IPS DF 6.9 (cell line): ENCODE data around the gene NDUFA7.

Source experiments
- DNase-seq: peaks from one replicate; pipeline ENCODE4 v3.0.0-alpha.2; 2013; ENCODE audit warnings: low read depth, low spot score
- H3K27ac ChIP-seq: one replicate; pipeline ENCODE4 v1.5.1; 2013; ENCODE audit warnings: low read length, control low read depth
- H3K27me3 ChIP-seq: 2 replicates; pipeline ENCODE4 v1.6.1; 2013; ENCODE audit warnings: mild to moderate bottlenecking, low read length; ENCODE audit not compliant: control insufficient read depth, insufficient read depth
- H3K36me3 ChIP-seq: 2 replicates; pipeline ENCODE4 v1.6.1; 2013; ENCODE audit warnings: low read length; ENCODE audit not compliant: control insufficient read depth, insufficient read depth
- H3K4me1 ChIP-seq: 2 replicates; pipeline ENCODE4 v1.6.1; 2013; ENCODE audit warnings: low read length; ENCODE audit not compliant: control insufficient read depth, insufficient read depth
- H3K4me3 ChIP-seq: 2 replicates; pipeline ENCODE4 v1.5.1; 2013; ENCODE audit warnings: mild to moderate bottlenecking, low read length
- H3K9me3 ChIP-seq: 2 replicates; pipeline ENCODE4 v1.6.1; 2013; ENCODE audit warnings: low read length, inconsistent platforms; ENCODE audit not compliant: control insufficient read depth, insufficient read depth
- WGBS: extraction: QIAGEN DNeasy Blood & Tissue Kit; methylation state at CpG from one replicate; pipeline ENCODE4 v1.1.7; 2013; ENCODE audit warnings: mixed read lengths, missing lambda C conversion rate; ENCODE audit not compliant: insufficient read length, insufficient coverage; 5-methylcytosine and 5-hydroxymethylcytosine counted together

The NDUFA7 gene

DNA sequence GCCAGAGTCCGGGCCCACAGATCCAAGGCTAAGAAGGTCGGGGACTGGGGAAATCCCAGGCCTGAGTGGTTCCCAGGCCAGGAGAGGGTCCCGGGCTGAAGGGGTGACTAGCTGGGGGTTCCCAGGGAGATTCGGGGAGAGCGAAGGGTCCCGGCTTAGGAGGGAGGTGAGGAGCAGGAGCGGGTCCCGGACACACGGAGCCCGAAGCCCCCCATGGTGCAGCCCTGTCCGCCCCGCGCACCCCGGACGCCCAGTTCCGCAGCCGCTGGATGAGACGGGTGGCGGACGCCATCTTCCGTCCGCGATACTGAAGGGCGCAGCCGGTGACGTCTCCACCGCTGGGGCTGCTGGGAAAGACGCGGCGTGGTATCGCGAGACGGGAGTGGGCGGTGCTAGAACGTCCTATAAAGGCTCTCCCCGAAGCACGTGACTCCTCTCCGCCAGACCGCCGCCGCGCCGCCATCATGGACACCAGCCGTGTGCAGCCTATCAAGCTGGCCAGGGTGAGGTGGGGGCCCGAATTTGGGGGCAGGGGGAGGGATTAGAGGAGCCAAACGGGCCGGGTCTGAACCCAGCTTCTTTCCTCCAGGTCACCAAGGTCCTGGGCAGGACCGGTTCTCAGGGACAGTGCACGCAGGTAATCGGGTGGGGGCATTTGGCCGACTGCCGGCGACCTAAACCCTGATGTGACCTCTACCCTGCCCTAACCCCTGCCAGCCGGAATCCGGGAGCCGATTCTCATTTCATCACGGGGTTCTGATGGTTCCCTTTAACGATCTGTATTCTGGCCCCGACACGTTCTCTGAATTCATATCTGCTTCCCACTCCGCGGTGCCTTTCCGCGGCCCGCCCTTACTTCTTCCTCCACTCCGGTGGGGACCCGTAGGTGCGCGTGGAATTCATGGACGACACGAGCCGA is at the start of gene NDUFA7, which contains the start of gene RPS28:
Gene NDUFA7 (minus strand): TSS at position 309 of the 919 bp plus-strand sequence. CDS start 17 bp downstream, at position 292.
Gene RPS28 (plus strand): TSS at position 430 of the 919 bp plus-strand sequence. CDS start 35 bp downstream, at position 465.
- WGBS, result no CpG with 5 or more reads among the region's 72 CpGs
- Histone ChIP-seq H3K27ac (no peak within 1 kb of the TSS), H3K36me3 (peaks cover 14% of the 10 kb centered on the region), H3K4me3 (peak within 1 kb of the TSS; percentile 89), H3K9me3 (no peaks in the 10 kb centered on the region), H3K27me3 (no peaks in the 10 kb centered on the region), H3K4me1 (peaks cover 5% of the 10 kb centered on the region)
- DNase-seq, result peak; percentile 93

DNA sequence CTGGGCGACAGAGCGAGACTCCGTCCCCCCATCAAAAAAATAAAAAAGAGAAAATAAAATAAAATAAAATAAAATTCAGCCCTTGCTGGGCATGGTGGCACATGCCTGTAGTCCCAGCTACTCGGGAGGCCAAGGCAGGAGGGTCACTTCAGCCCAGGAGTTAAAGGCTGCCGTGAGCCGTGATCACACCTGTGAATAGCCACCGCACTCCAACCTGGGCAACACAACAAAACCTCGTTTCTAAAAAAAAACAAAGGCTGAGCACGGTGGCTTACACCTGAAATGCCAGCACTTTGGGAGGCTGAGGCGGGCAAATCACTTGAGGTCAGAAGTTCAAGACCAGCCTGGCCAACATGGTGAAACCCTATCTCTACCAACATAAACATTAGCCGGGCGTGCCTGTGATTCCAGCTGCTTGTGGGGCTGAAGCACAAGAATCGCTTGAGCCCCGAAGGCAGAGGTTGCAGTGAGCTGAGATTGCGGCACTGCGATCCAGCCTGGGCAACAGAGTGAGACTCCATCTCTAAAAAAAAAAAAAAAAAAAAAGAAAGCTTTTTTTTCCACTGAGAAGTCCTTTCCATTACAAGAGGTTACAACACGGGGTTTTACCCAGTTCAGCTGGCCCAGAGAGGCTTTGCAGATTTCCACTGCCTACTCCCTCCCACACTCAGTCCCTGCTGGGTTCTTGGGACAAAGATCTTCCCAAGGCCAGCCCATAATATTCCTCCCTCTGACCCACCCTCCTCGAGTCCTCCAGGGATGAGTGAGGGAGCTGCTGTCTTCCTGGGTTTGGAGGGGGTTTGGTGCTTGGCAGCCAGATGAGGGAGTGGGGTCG is 49.2 kb upstream of the NDUFA7 start:
- Histone ChIP-seq H3K27ac (no peak overlapping the region), H3K4me3 (no peak overlapping the region), H3K27me3 (no peaks in the 10 kb centered on the region), H3K36me3 (no peaks in the 10 kb centered on the region; the same call in 1 of the 2 replicates), H3K9me3 (no peaks in the 10 kb centered on the region), H3K4me1 (peaks cover 4% of the 10 kb centered on the region; the same call in 1 of the 2 replicates)
- WGBS, result no CpG with 5 or more reads among the region's 19 CpGs
- no peak for DNase-seq

DNA sequence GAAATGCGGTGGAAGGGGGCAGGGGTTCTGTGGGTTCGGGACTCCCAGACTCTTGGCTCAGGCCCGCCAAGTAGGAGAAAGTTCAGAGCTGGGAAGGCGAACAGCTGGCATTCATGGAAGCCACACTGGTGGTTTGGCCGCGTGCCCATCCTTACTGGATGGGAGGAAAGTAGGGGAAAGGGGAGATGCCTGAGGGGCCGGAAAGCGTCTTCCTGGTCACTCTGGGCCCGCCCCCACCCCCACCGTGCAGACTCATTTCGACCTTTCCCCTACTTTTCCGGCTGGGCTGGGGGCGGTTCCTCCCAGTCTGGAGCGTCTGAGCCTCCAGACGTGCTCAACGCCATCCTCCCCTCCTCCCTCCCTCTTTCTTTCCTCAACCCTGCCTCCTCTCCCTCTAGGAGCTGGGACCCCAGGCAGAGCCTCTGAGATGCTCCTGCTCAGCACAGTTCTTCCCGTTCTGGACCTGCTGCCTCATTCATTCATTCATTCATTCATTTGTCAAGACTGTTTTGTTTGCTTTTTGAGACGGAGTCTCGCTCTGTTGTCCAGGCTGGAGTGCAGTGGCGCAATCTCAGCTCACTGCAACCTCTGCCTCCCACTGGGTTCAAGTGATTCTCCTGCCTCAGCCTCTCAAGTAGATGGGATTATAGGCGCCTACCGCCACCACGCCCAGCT is 46.3 kb upstream of the NDUFA7 start:
- Histone ChIP-seq H3K27me3 (no peaks in the 10 kb centered on the region; the same call in 1 of the 2 replicates), H3K36me3 (no peaks in the 10 kb centered on the region; the same call in 1 of the 2 replicates), H3K27ac (no peak overlapping the region), H3K4me1 (peaks cover 8% of the 10 kb centered on the region), H3K4me3 (no peak overlapping the region), H3K9me3 (no peaks in the 10 kb centered on the region)
- DNase-seq, result no peak
- WGBS, result no CpG with 5 or more reads among the region's 23 CpGs

DNA sequence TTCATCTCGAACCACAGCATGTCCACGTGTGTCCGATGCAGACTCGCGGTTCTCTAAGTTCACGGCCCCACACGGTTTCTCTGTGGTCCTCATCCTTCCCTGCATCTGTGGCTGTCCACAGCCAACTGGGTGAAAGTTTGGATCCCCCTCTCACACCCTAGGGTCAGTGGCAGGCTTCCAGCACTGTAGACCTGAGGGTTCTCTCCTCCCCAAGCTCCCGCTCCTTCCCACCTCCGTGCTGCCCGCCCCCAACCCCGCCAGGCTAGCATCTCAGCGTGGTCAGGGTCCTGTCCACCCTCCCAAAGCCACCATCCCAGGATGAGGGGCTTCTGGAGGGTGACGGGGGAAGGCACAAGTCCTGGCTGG is 45.8 kb upstream of the NDUFA7 start:
- WGBS, result no CpG with 5 or more reads among the region's 13 CpGs
- Histone ChIP-seq H3K4me3 (no peak overlapping the region), H3K9me3 (no peaks in the 10 kb centered on the region), H3K27ac (no peak overlapping the region), H3K27me3 (peaks cover 2% of the 10 kb centered on the region; the same call in 1 of the 2 replicates), H3K36me3 (no peaks in the 10 kb centered on the region; the same call in 1 of the 2 replicates), H3K4me1 (peaks cover 8% of the 10 kb centered on the region)
- no peak for DNase-seq

DNA sequence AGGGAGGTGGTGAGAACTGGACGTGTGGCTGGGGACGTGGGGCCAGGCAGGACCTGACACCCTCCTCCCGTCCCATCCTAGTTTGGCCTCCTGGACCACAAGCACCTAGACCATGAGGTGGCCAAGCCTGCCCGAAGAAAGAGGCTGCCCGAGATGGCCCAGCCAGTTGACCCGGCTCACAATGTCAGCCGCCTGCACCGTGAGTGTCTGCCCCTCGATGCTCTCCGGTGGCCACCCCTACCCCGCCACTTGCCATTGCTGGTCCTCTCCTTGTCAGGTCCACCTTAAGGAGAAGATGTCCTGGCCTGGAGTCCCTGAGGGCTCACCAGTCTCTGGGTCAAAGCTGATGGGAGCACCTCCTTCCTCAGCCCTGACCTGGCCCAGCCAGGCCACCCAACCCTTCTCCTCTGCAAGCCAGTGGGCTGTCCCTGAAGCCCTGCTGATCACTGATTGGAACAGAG is 45.0 kb upstream of the NDUFA7 start:
- WGBS, result no CpG with 5 or more reads among the region's 11 CpGs
- H3K36me3 ChIP-seq, result no peaks in the 10 kb centered on the region; the same call in 1 of the 2 replicates
- H3K27ac ChIP-seq, result no peak overlapping the region
- no peak for DNase-seq
- no peak overlapping the region for H3K4me3 ChIP-seq
- H3K4me1 ChIP-seq, result peaks cover 8% of the 10 kb centered on the region
- peaks cover 2% of the 10 kb centered on the region; the same call in 1 of the 2 replicates for H3K27me3 ChIP-seq
- H3K9me3 ChIP-seq, result no peaks in the 10 kb centered on the region

DNA sequence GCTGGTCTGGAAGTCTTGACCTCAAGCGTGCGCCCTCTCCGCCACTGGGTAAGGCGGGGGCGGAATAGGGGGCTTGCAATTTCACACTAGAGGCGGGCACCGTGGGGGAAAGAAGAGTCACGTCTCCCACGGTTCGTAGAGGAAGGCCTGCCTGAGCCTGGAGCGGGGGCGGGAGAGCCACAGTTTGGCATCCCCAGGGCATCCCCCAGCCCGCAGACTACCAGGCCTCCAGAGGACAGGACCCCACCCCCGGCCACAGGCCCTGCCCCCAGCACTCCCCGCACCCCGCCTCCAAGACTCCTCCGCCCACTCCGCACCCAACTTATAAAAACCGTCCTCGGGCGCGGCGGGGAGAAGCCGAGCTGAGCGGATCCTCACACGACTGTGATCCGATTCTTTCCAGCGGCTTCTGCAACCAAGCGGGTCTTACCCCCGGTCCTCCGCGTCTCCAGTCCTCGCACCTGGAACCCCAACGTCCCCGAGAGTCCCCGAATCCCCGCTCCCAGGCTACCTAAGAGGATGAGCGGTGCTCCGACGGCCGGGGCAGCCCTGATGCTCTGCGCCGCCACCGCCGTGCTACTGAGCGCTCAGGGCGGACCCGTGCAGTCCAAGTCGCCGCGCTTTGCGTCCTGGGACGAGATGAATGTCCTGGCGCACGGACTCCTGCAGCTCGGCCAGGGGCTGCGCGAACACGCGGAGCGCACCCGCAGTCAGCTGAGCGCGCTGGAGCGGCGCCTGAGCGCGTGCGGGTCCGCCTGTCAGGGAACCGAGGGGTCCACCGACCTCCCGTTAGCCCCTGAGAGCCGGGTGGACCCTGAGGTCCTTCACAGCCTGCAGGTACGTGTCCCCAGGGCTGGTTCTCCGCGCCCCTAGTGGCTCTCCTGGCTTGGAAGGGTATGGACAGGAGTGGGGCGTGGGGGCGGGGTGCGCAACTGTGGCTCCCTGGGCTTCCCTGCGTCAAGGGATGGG is 42.9 kb upstream of the NDUFA7 start, which contains the start of gene ANGPTL4:
Gene ANGPTL4 (plus strand): TSS at position 353 of the 969 bp plus-strand sequence. CDS start 167 bp downstream, at position 520.
- no peak within 1 kb of the TSS for H3K27ac ChIP-seq

DNA sequence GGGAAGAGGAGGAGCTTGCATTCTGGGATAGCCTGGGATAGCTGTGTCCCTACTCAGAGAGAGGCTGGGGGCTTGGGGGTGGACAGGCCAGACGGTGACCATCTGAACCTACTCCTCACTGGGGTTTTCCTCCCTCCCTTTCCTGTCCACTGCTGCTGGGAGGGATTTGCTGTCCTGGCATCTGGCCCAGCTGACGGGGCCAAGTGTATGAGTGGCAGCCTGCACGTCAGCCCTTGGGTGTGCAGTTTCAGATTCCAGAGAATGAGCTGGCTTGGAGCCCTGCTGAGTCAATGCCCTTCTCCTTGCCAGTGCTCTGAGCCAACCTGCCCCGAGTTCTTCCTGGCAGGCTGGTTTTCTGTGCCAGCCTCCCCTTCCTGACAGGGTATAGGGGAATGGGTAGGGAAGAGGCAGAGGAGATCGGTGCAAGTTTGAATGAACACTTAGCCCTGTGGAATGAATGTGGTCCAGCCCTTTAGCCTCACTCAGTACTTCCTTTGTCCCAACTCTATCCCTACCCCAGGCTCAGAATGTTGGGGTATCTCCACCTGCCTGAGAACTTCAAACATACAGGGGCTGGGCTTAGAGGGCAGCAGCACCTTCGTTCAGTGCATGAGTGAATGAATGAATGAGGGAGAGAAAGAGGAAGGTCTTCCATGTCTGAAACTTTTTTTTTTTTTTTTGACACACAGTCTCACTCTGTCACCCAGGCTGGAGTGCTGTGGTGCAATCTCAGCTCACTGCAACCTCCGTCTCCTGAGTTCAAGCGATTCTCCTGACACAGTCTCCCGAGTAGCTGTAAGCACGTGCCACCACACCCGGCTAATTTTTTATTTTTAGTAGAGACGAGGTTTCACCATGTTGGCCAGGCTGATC is 41.0 kb upstream of the NDUFA7 start:
- H3K36me3 ChIP-seq, result no peaks in the 10 kb centered on the region; the same call in 1 of the 2 replicates
- peaks cover 8% of the 10 kb centered on the region for H3K4me1 ChIP-seq
- peaks cover 2% of the 10 kb centered on the region; the same call in 1 of the 2 replicates for H3K27me3 ChIP-seq
- H3K27ac ChIP-seq, result no peak overlapping the region
- H3K4me3 ChIP-seq, result no peak overlapping the region
- no CpG with 5 or more reads among the region's 12 CpGs for WGBS
- H3K9me3 ChIP-seq, result no peaks in the 10 kb centered on the region
- DNase-seq, result no peak

More for the DNA sequence above, 42.9 kb upstream of the NDUFA7 start, which contains the start of gene ANGPTL4:
- Histone ChIP-seq H3K4me3 (peak within 1 kb of the TSS; percentile 47; the same call in 1 of the 2 replicates), H3K36me3 (no peaks in the 10 kb centered on the region; the same call in 1 of the 2 replicates), H3K9me3 (no peaks in the 10 kb centered on the region), H3K4me1 (peaks cover 8% of the 10 kb centered on the region), H3K27me3 (peaks cover 2% of the 10 kb centered on the region; the same call in 1 of the 2 replicates)
- WGBS, result no CpG with 5 or more reads among the region's 81 CpGs
- DNase-seq, result no peak

DNA sequence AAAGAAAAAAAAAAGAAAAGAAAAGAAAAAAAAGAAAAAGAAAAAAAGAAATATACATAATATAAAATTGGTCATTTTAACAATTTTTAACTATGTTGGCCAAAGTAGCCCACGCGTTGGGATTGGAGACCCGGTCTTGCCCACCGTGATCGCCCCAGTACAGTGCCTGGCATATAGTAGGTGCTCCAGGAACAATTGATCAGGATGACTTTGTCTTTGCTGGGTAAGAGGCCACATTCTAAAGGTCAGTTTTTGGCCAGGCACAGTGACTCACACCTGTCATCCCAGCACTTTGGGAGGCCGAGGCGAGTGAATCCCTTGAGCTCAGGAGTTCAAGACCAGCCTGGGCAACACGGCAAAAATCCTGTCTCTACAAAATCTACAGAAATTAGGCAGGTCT is 39.0 kb upstream of the NDUFA7 start:
- WGBS, result no CpG with 5 or more reads among the region's 8 CpGs
- DNase-seq, result no peak
- no peak overlapping the region for H3K27ac ChIP-seq
- H3K36me3 ChIP-seq, result no peaks in the 10 kb centered on the region
- H3K4me1 ChIP-seq, result peaks cover 4% of the 10 kb centered on the region
- H3K9me3 ChIP-seq, result no peaks in the 10 kb centered on the region
- no peak overlapping the region for H3K4me3 ChIP-seq
- peaks cover 2% of the 10 kb centered on the region; the same call in 1 of the 2 replicates for H3K27me3 ChIP-seq
